Endothelial cell (in vitro differentiated cells): ENCODE results near the gene MUC4. TPM values are rescaled to one million over a fixed set of nuclear protein-coding genes. Genes with fewer than 3 reads are reported as not detected.

Experiments
- DNase-seq: peaks from one replicate; pipeline ENCODE4 v3.0.0; 2021; ENCODE audit warnings: low spot score
- H3K27ac Mint-ChIP-seq: one replicate; pipeline ENCODE4 v1.8.0; 2021; ENCODE audit warnings: mixed read lengths, inconsistent platforms; ENCODE audit not compliant: unreplicated experiment
- H3K27me3 Mint-ChIP-seq: one replicate; pipeline ENCODE4 v1.8.0; 2021; ENCODE audit warnings: mild to moderate bottlenecking, moderate library complexity, mixed read lengths, inconsistent platforms; ENCODE audit not compliant: unreplicated experiment
- H3K36me3 Mint-ChIP-seq: one replicate; pipeline ENCODE4 v1.8.0; 2021; ENCODE audit warnings: mild to moderate bottlenecking, low read depth, mixed read lengths, inconsistent platforms; ENCODE audit not compliant: unreplicated experiment
- H3K4me1 Mint-ChIP-seq: one replicate; pipeline ENCODE4 v1.8.0; 2021; ENCODE audit warnings: mild to moderate bottlenecking, mixed read lengths, inconsistent platforms; ENCODE audit not compliant: unreplicated experiment
- H3K4me3 Mint-ChIP-seq: one replicate; pipeline ENCODE4 v1.8.0; 2021; ENCODE audit warnings: mild to moderate bottlenecking, mixed read lengths, inconsistent platforms; ENCODE audit not compliant: unreplicated experiment
- H3K9me3 Mint-ChIP-seq: one replicate; pipeline ENCODE4 v1.8.0; 2021; ENCODE audit warnings: mixed read lengths, inconsistent platforms; ENCODE audit not compliant: unreplicated experiment
- CTCF ChIP-seq: fragments of 200-600 bp; sonication (generic); IDR thresholded peaks from one replicate; pipeline ENCODE4 v1.5.0; 2021; ENCODE audit warnings: antibody characterized with exemption; ENCODE audit not compliant: unreplicated experiment
- total RNA-seq: library from RNA; stranded (reverse); fragmentation: NEBNext Ultra II Directional; extraction: Animal tissue kit (Norgen Biotek cat#: 25700); gene quantifications from one replicate; pipeline ENCODE4 v1.2.1, GENCODE V29; 2021; ENCODE audit not compliant: unreplicated experiment

The MUC4 gene
- total RNA-seq, 1 donor from 2014 or later, result 0.05 TPM

GRCh38 chr3:195762611-195763010, 49.1 kb downstream of the MUC4 start:
- H3K4me3 Mint-ChIP-seq, result no peak overlapping the region
- no peak overlapping the region for H3K27ac Mint-ChIP-seq
- TF ChIP-seq CTCF, result no peak
- no peaks in the 10 kb centered on the region for H3K36me3 Mint-ChIP-seq
- H3K9me3 Mint-ChIP-seq, result no peaks in the 10 kb centered on the region
- no peak for DNase-seq
- H3K27me3 Mint-ChIP-seq, result peaks cover 16% of the 10 kb centered on the region
- H3K4me1 Mint-ChIP-seq, result peaks cover 3% of the 10 kb centered on the region

- H3K4me1 Mint-ChIP-seq, result peaks cover 3% of the 10 kb centered on the region
- H3K9me3 Mint-ChIP-seq, result no peaks in the 10 kb centered on the region
- peaks cover 16% of the 10 kb centered on the region for H3K27me3 Mint-ChIP-seq
- H3K27ac Mint-ChIP-seq, result no peak overlapping the region
- DNase-seq, result no peak
- H3K36me3 Mint-ChIP-seq, result no peaks in the 10 kb centered on the region
- no peak overlapping the region for H3K4me3 Mint-ChIP-seq
- TF ChIP-seq CTCF, result no peak
Measured at GRCh38 chr3:195762249-195762585, 49.5 kb downstream of the MUC4 start.

GRCh38 chr3:195761567-195762248, 50.0 kb downstream of the MUC4 start:
- no peaks in the 10 kb centered on the region for H3K9me3 Mint-ChIP-seq

GRCh38 chr3:195761123-195761566, 50.6 kb downstream of the MUC4 start:
- no peaks in the 10 kb centered on the region for H3K36me3 Mint-ChIP-seq

More at GRCh38 chr3:195761567-195762248, 50.0 kb downstream of the MUC4 start:
- TF ChIP-seq CTCF, result no peak
- Mint-ChIP-seq H3K27me3 (peaks cover 20% of the 10 kb centered on the region), H3K36me3 (no peaks in the 10 kb centered on the region), H3K27ac (no peak overlapping the region), H3K4me3 (no peak overlapping the region), H3K4me1 (peaks cover 3% of the 10 kb centered on the region)
- no peak for DNase-seq

More at GRCh38 chr3:195761123-195761566, 50.6 kb downstream of the MUC4 start:
- no peak overlapping the region for H3K4me3 Mint-ChIP-seq
- peaks cover 3% of the 10 kb centered on the region for H3K4me1 Mint-ChIP-seq
- peaks cover 21% of the 10 kb centered on the region for H3K27me3 Mint-ChIP-seq
- no peak overlapping the region for H3K27ac Mint-ChIP-seq
- no peak for DNase-seq
- H3K9me3 Mint-ChIP-seq, result no peaks in the 10 kb centered on the region
- no peak for TF ChIP-seq CTCF
